Astrocyte (in vitro differentiated cells and primary cell): ENCODE results near the gene CELSR3. TPM values are rescaled to one million over a fixed set of nuclear protein-coding genes. Genes with fewer than 3 reads are reported as not detected.

ENCODE experiments used
- DNase-seq: peaks from one replicate; pipeline ENCODE4 v3.0.0-alpha.2; 2010; ENCODE audit warnings: low read depth
- FAIRE-seq: peaks from 2 replicates; lab custom pipeline; 2011; peaks lifted over from hg19 to GRCh38; lab: Jason Lieb, UNC
- H2AFZ ChIP-seq: 2 replicates; pipeline ENCODE4 v1.6.0; 2012; ENCODE audit warnings: low read depth, low read length, inconsistent platforms
- H3K27ac ChIP-seq: 2 replicates; pipeline ENCODE4 v1.5.1; 2011; ENCODE audit warnings: low read depth, low read length, inconsistent platforms
- H3K27me3 ChIP-seq: 2 replicates; pipeline ENCODE4 v1.6.0; 2011; ENCODE audit warnings: low read length, inconsistent platforms; ENCODE audit not compliant: insufficient read depth
- H3K36me3 ChIP-seq: 2 replicates; pipeline ENCODE4 v1.5.1; 2011; ENCODE audit warnings: low read length, inconsistent platforms; ENCODE audit not compliant: insufficient read depth
- H3K4me1 ChIP-seq: 2 replicates; pipeline ENCODE4 v1.5.1; 2011; ENCODE audit warnings: low read length, inconsistent platforms; ENCODE audit not compliant: insufficient read depth
- H3K4me2 ChIP-seq: 2 replicates; pipeline ENCODE4 v1.6.0; 2012; ENCODE audit warnings: low read length, inconsistent platforms
- H3K4me3 ChIP-seq: 2 replicates; pipeline ENCODE4 v1.5.1; 2011; ENCODE audit warnings: low read depth, mild to moderate bottlenecking, low read length, inconsistent platforms; ENCODE audit not compliant: insufficient read depth
- H3K79me2 ChIP-seq: 2 replicates; pipeline ENCODE4 v1.6.0; 2012; ENCODE audit warnings: mild to moderate bottlenecking, low read length, inconsistent platforms; ENCODE audit not compliant: insufficient read depth
- H3K9ac ChIP-seq: 2 replicates; pipeline ENCODE4 v1.6.0; 2012; ENCODE audit warnings: mild to moderate bottlenecking, low read length, inconsistent platforms
- H3K9me3 ChIP-seq: 2 replicates; pipeline ENCODE4 v1.5.1; 2012; ENCODE audit warnings: low read depth, mild to moderate bottlenecking, low read length, inconsistent platforms; ENCODE audit not compliant: insufficient read depth
- H4K20me1 ChIP-seq: 2 replicates; pipeline ENCODE4 v1.6.0; 2012; ENCODE audit warnings: low read length, inconsistent platforms; ENCODE audit not compliant: insufficient read depth
- H3K27ac Mint-ChIP-seq: one replicate; pipeline ENCODE4 v1.8.0; 2021; ENCODE audit warnings: mild to moderate bottlenecking, mixed read lengths; ENCODE audit not compliant: unreplicated experiment
- H3K27me3 Mint-ChIP-seq: one replicate; pipeline ENCODE4 v1.8.0; 2021; ENCODE audit warnings: low read depth, mixed read lengths; ENCODE audit not compliant: unreplicated experiment
- H3K36me3 Mint-ChIP-seq: one replicate; pipeline ENCODE4 v1.8.0; 2021; ENCODE audit warnings: low read depth, mixed read lengths; ENCODE audit not compliant: unreplicated experiment
- H3K4me1 Mint-ChIP-seq: one replicate; pipeline ENCODE4 v1.8.0; 2021; ENCODE audit warnings: low read depth, mixed read lengths; ENCODE audit not compliant: unreplicated experiment
- H3K4me3 Mint-ChIP-seq: one replicate; pipeline ENCODE4 v1.8.0; 2021; ENCODE audit warnings: mild to moderate bottlenecking, moderate library complexity, mixed read lengths; ENCODE audit not compliant: unreplicated experiment
- H3K9me3 Mint-ChIP-seq: one replicate; pipeline ENCODE4 v1.8.0; 2021; ENCODE audit warnings: mild to moderate bottlenecking, mixed read lengths; ENCODE audit not compliant: unreplicated experiment
- CTCF ChIP-seq: IDR thresholded peaks from 2 replicates; pipeline ENCODE4 v1.5.1; 2011; ENCODE audit warnings: low read depth, mild to moderate bottlenecking, inconsistent platforms, low read length, moderate library complexity; ENCODE audit not compliant: insufficient read depth
- EZH2 ChIP-seq: IDR thresholded peaks from 2 replicates; pipeline ENCODE4 v1.6.1; 2012; ENCODE audit warnings: mild to moderate bottlenecking, low read length, inconsistent platforms; ENCODE audit not compliant: insufficient read depth
- total RNA-seq: library from RNA; stranded (reverse); gene quantifications from 2 replicates; pipeline ENCODE4 v1.2.1, GENCODE V29; 2021

Gene CELSR3
- total RNA-seq, 1 donor from 2014 or later = 8.6 TPM

DNA sequence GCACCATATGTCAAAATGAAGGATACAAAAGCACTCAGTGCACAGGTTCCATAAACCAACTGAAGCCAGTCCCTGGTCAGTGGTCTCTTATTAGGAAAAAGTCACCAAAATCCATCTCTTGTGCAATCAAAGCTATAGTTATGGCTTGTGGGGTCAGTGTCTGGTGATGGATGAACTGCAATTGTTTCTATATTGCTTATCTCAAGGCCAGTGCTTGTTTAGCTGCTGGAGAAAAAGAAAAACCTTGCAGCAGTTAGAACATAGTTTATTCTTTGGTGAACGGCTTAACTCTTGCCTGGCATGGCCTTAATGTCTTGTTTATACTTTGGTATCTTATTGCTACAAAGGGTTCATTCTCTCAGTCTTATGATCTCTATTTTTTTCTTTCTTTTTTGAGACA lies 50.4 kb downstream of the CELSR3 start:
- no peak for TF ChIP-seq EZH2
- TF ChIP-seq CTCF = no peak
- Mint-ChIP-seq H3K9me3 (peaks cover 4% of the 10 kb centered on the region), H3K4me1 (peaks cover 8% of the 10 kb centered on the region), H3K4me3 (no peak overlapping the region), H3K27me3 (peaks cover 2% of the 10 kb centered on the region), H3K27ac (no peak overlapping the region), H3K36me3 (peaks cover 4% of the 10 kb centered on the region)
- Histone ChIP-seq H2AFZ (no peak overlapping the region), H3K27ac (no peak overlapping the region), H3K4me1 (peaks cover 9% of the 10 kb centered on the region), H4K20me1 (peaks cover 12% of the 10 kb centered on the region), H3K9me3 (peaks cover 5% of the 10 kb centered on the region), H3K36me3 (no peaks in the 10 kb centered on the region), H3K79me2 (peaks cover 23% of the 10 kb centered on the region), H3K27me3 (no peaks in the 10 kb centered on the region), H3K4me3 (no peak overlapping the region), H3K9ac (no peak overlapping the region), H3K4me2 (no peak overlapping the region)
- DNase-seq = no peak
- FAIRE-seq = no peak

- Histone ChIP-seq H3K4me3 (peak within 1 kb of the TSS; percentile 89), H3K27ac (peak within 1 kb of the TSS; percentile 76), H3K36me3 (peaks cover 19% of the 10 kb centered on the region), H3K27me3 (no peaks in the 10 kb centered on the region), H3K4me2 (peak within 1 kb of the TSS; percentile 97), H3K79me2 (peaks cover 44% of the 10 kb centered on the region), H3K4me1 (peaks cover 9% of the 10 kb centered on the region), H3K9ac (peak within 1 kb of the TSS; percentile 94), H3K9me3 (no peaks in the 10 kb centered on the region), H4K20me1 (peaks cover 29% of the 10 kb centered on the region), H2AFZ (peak within 1 kb of the TSS; percentile 91)
- Mint-ChIP-seq H3K27ac (peak within 1 kb of the TSS; percentile 81), H3K9me3 (no peaks in the 10 kb centered on the region), H3K4me1 (peaks cover 8% of the 10 kb centered on the region), H3K4me3 (peak within 1 kb of the TSS; percentile 94), H3K36me3 (peaks cover 8% of the 10 kb centered on the region), H3K27me3 (peaks cover 2% of the 10 kb centered on the region)
- no peak for TF ChIP-seq EZH2
- TF ChIP-seq CTCF = peak; percentile 24
- FAIRE-seq (peak; percentile 66), DNase-seq (peak; percentile 75)
These were observed 53.3 kb downstream of the CELSR3 start, which contains the start of gene UQCRC1 for GRCh38 chr3:48609088-48610005. Gene UQCRC1, minus strand, starts transcription at chr3:48609646. Its CDS starts 26 bp downstream, at chr3:48609620.
